SIG-M5 (cell line): ENCODE results near the gene CRACDL.
A peak's percentile ranks its signal among the peaks of the same experiment; 100 is the strongest.

Experiments used
- DNase-seq: peaks from one replicate; lab custom pipeline; 2025; lab: John Stamatoyannopoulos, UW

Gene CRACDL

GRCh38 chr2:98824256-98825019, 111.6 kb downstream of the CRACDL start:
- peak; percentile 28 for DNase-seq

GRCh38 chr2:98823196-98824170, 112.5 kb downstream of the CRACDL start:
- DNase-seq = no peak

- no peak for DNase-seq
Measured at GRCh38 chr2:98822301-98823164, 113.5 kb downstream of the CRACDL start.

GRCh38 chr2:98821629-98822135, 114.3 kb downstream of the CRACDL start:
- DNase-seq = no peak

- DNase-seq = no peak
Measured at GRCh38 chr2:98819231-98819766, 116.7 kb downstream of the CRACDL start.

GRCh38 chr2:98818164-98818563, 117.9 kb downstream of the CRACDL start:
- no peak for DNase-seq

GRCh38 chr2:98816281-98816680, 119.7 kb downstream of the CRACDL start:
- DNase-seq = no peak

- DNase-seq = no peak
Measured at GRCh38 chr2:98815795-98816194, 120.2 kb downstream of the CRACDL start.

- DNase-seq = no peak
Measured at GRCh38 chr2:98811766-98812165, 124.3 kb downstream of the CRACDL start.

GRCh38 chr2:98810588-98810928, 125.5 kb downstream of the CRACDL start:
- DNase-seq = no peak

- DNase-seq = no peak
Measured at GRCh38 chr2:98809878-98810587, 126.0 kb downstream of the CRACDL start.

GRCh38 chr2:98809116-98809515, 126.9 kb downstream of the CRACDL start:
- DNase-seq = no peak

- no peak for DNase-seq
Measured at GRCh38 chr2:98808546-98808945, 127.5 kb downstream of the CRACDL start.

GRCh38 chr2:98807929-98808328, 128.1 kb downstream of the CRACDL start:
- DNase-seq = no peak

GRCh38 chr2:98807221-98807620, 128.8 kb downstream of the CRACDL start:
- no peak for DNase-seq

GRCh38 chr2:98806236-98806697, 129.8 kb downstream of the CRACDL start:
- DNase-seq = no peak

- DNase-seq = peak; percentile 98
Measured at GRCh38 chr2:98805412-98806171, 130.4 kb downstream of the CRACDL start.

GRCh38 chr2:98804736-98805135, 131.3 kb downstream of the CRACDL start:
- no peak for DNase-seq

GRCh38 chr2:98804265-98804650, 131.8 kb downstream of the CRACDL start:
- DNase-seq = no peak
